HG03565 (cell line): Measurements from ENCODE around the gene GUCY1A2.

ENCODE experiments used
- ATAC-seq: cut with Tn5 transposase; IDR thresholded peaks from one replicate; pipeline ENCODE4 v1.9.1; 2021; ENCODE audit warnings: mild to moderate bottlenecking, moderate library complexity; ENCODE audit not compliant: unreplicated experiment

GUCY1A2 gene

DNA sequence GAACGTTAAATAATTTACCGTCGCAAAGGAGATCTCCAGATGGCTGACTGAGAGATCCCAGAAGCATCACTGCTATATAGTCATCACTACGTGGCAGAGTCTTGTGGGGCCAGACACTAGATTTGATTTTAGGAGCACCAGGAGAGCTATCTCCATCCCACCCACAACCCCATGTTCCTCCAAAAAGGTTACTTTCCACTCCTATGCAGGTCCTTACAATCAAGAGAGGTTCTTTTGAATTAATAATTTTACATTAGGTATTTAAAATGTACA is 19.4 kb downstream of the GUCY1A2 start:
- ATAC-seq: no peak

GRCh38 chr11:106998116-106998915 is 20.0 kb downstream of the GUCY1A2 start:
- no peak for ATAC-seq

- ATAC-seq: no peak
These were observed 21.0 kb downstream of the GUCY1A2 start for GRCh38 chr11:106997227-106997626.

DNA sequence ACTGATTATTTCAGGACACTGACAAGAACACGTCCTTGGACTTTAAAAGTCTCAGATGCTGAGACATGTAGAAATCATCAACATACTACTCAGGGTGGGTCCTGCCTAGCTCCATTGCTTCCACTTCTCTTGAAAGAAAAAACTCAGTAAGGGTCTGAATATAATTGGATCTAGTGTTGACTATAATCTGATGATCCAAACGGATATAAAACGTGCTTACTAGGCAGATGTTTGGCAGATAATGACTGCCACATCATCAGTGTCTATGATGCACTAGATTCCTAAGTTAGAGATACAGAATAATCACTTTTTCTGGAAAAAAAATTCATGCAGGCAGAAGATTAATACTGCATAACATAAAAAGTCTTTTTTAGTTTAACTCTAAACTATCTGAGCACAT is 21.6 kb downstream of the GUCY1A2 start:
- no peak for ATAC-seq

DNA sequence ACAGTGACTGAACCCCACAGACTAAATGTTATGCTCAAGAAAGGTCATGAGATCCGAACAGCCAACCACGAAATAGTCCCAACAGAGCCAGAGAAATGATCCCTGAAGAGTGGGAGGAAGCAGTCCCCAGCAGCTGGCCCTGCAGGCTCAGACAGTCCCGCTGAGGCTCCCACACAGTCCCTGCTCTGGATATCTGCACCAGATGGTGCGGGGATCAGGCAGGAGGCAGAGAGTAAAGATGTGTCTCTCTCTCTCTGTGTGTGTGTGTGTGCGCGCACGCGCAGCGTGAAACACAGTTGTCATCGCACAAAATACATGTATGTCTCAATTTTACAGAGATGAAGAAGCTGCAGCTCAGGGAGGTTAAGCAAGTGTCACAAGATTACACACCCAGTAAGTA is 27.9 kb downstream of the GUCY1A2 start:
- no peak for ATAC-seq

GRCh38 chr11:106989078-106989455 is 29.2 kb downstream of the GUCY1A2 start:
- no peak for ATAC-seq

DNA sequence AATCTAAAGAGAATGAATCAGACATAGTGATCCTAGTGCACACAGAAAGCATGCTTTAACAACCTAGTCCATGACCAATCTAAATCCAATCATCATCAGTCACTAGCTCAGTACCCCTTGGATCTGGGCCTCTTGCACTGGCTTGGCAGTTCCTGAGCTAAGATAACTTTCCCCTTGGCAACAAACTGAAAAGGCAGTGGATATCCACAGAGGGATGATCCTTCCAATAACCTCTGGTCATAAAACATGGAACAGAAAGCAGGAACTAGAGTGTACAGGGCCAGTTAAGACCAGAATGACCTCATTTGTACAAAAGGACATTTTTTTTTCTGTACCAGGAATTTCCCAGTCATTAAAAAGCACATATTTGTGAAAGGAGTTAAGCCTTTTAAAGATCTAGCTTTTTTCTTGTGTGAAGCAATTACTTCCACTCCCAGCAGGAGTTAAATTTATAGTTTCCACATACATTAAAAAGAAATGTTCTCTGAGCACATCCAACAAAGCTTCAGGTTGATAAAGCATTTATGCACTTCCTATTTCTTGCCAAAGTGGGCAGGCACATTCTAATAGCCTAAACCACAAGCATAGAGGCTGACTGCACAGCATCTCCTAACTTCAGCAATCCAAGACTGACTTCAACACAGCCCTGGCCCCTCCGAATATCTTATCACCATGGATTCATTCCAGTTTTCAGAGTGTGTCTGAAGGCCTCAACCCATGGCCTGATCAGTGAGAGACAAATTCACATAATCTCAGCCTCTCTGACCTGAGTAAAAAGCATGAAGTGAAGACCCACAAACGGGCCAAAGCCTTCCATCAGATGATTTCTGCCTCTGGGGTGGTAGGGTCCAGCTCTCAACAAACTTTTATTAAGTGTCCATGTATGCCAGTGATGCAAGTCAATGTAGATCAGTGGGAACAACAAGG is 29.9 kb downstream of the GUCY1A2 start:
- no peak for ATAC-seq

DNA sequence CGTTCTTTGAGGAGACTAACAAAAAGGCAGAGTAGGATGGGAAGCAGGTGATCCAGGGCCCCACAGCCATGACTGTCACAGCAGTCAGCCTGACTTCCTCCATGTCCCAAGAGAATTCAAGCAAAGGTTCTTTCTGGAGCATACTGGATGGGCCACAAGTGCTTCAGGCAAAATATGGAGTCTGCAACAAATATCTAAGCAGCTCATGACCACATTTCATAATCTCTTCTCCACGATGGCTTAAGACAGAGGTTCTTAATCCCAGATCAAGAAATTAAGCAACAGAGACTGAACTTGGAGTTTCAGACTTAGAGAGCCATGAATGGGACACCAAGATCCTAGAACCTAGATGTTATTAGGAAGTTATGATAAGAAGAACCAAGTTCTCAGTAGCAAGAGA is 31.6 kb downstream of the GUCY1A2 start:
- ATAC-seq: no peak

DNA sequence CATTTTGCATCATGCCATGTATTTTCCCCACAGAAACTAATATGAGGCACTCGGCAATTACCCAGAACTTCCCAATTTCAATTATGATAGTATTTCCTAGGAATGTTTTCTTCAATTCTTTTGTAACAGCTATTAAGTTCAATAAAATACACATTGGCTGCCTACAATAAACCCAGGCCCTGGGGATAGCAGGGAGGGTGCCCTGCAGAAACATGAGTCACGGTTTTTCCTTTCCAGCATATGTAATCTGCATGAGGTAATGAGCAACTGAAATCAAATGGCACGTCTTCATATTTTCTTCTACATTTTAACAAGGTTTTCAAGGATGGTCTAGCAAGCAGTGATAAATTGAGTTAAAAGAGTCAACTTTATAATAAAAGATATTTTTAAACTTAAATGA is 32.0 kb downstream of the GUCY1A2 start:
- no peak for ATAC-seq

DNA sequence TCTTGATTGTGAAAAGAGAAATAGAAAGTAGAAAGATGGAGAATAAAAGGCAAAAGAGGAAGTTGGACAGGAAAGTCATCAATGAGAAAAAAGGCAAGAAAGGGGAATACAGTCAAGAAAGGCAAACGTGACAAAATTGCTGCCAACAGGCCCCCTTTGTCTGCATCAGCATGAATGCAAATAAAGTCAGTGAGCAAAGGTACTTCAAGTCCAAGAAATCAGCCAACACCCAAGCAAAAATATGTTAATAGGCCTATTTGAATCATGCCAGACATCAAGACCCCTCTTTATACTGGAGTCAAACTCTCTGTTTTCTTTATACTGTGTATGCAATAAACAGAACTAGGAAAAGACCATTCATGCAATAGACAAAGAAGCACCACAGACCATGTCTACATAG is 34.3 kb downstream of the GUCY1A2 start:
- no peak for ATAC-seq

- no peak for ATAC-seq
These were observed 35.0 kb downstream of the GUCY1A2 start for GRCh38 chr11:106983261-106983660.

DNA sequence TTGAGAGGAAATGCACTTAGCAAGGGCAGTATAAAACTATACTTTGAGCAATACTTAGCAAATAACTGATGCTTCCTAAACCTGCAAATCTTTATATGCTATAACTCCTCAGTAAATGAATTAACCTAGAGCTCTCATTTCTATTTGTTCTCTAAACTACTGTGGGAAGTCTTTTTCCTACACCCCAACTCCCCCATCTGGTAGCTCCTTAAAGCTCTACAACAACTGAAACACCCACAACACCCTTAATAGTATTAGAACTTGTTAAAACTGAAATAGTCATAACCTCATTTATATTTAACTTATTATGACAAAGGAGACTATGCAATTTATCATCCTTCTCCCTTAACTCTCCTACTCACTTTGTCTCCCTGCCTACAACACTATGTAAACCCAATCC is 43.4 kb downstream of the GUCY1A2 start:
- no peak for ATAC-seq

- ATAC-seq: no peak
These were observed 46.4 kb downstream of the GUCY1A2 start for GRCh38 chr11:106971864-106972263.

DNA sequence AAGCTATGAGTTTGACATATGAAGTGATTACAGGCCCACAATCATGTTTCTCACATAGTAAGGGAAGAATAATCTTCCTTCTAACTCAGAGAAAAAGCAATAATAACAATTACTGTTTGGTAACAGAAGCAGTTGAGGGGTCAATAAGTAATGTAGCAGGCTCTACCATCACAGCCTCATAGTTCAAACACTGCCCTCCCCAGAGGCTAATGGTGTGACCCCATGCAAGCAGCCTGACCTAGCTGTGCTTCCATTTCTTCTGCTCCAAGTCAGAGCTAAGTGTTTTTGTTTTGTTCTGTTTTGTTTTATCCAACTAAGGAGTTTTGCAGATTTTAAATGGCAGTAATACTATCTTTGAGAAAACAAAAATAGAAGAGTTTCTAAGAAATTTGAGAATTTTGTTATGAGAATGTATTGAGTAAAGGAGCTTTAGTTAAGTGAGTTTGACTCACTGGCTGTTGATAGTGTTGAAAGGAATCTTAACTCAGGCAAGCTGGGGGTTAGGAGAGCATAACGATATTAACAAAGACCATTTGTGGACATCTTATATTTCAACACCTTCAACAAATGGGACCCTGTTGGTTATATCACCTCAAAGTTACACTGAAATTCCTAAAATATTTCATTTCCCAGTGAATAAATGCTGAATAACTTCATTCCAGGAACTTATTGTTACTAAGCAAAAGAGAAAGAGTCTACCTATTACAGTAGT is 48.5 kb downstream of the GUCY1A2 start:
- ATAC-seq: no peak

DNA sequence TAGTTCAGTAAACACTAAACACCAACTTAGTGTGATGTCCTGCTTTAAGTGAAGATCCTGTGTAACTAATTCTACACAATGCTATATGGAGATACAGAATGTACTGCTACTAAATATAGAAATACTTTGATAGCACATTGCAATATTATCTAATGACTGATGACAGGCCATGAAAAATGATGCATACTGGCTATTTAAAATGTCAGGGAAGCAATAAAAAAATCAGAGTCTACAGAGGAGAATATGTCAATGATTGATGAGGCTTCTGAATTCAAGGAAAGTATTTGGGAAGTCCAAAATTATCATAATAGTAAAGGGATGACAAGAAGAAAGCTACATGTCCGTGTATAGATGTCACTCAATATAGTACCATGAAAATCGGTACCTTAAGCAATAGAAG is 55.3 kb downstream of the GUCY1A2 start:
- no peak for ATAC-seq

- no peak for ATAC-seq
These were observed 56.8 kb downstream of the GUCY1A2 start for GRCh38 chr11:106961518-106961917.

GRCh38 chr11:106961048-106961447 is 57.2 kb downstream of the GUCY1A2 start:
- ATAC-seq: no peak

DNA sequence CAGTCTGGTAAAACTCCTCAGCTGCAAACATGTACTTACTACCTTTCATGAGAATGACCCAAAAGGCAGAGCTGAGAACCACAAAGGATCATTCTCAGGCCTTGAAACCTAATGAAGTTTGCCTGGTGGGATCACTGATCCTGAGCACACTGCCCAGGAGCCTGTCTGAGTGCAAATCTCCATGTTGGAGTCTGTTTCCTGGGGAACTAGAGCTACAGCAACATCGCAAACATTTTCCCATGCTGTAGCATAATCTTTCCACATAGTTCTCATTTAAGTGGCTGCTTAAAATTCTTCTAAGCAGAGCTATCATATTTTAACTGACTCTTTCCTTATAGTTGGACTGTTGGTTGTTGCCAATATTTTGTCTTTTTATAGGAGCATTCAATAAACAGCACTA is 58.5 kb downstream of the GUCY1A2 start:
- no peak for ATAC-seq

GRCh38 chr11:106959386-106959785 is 58.9 kb downstream of the GUCY1A2 start:
- ATAC-seq: no peak

DNA sequence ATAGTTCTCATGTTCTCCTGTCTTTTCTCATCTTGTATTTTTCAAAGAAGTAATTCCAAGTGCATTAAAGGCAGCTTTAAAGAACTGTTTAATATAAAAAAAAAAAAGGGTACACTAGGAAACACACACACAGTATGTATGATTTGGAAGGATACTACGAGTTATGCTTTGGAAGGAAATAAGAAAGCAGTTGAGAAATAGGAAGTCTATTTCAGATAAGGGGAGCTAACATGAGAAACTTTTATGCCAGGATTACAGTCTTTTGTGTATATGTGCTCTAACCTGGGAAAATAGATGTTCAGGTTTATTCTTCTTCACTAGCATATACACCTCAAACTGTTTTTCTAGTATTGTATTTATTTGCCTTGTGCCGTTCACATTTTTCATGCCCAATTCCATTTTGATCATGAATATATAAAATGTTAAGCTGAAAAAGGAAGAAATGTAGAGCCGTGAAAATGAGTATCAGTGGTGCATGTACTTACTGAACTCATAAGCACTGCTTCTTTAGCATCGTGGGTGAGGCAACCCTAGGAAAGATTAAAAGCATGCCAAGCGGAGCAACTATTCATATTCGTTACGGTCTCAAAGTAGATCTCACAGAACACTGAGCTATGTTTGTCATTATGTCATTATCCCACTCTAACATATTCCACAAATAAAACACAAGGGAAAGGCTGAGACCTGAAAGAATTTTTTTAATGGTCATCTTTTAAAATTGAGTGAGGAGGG is 59.6 kb downstream of the GUCY1A2 start:
- no peak for ATAC-seq

DNA sequence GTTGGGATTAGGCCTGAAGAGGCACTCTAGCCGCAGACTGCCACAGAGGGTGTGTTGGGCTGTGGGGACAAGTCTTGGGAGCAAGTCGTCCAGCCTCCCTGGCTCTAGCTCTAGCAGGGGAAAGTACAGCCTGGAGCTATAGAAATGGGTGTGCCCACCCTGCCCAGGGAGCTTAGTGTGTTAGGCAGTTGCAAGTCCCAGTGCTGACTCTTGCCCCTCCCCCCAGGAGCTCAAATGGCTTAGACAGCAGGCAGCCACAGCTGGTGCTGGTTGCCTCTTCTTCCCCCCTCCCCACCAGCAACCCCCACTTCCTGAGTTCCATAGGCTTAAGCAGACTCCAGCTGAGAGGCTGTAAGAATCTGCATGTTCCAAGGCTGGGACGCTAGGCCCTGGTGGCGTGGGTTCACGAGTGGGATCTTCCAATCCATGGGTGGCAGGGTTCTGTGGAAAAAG is 61.2 kb downstream of the GUCY1A2 start:
- no peak for ATAC-seq
